NCI-H1417 (cell line): Measurements from ENCODE around the gene KY.
A peak's percentile ranks its signal among the peaks of the same experiment; 100 is the strongest.

ENCODE experiments used
- DNase-seq, 3 experiments: peaks; one replicate each; lab custom pipeline; 2025; lab: John Stamatoyannopoulos, UW

KY gene, protein sequence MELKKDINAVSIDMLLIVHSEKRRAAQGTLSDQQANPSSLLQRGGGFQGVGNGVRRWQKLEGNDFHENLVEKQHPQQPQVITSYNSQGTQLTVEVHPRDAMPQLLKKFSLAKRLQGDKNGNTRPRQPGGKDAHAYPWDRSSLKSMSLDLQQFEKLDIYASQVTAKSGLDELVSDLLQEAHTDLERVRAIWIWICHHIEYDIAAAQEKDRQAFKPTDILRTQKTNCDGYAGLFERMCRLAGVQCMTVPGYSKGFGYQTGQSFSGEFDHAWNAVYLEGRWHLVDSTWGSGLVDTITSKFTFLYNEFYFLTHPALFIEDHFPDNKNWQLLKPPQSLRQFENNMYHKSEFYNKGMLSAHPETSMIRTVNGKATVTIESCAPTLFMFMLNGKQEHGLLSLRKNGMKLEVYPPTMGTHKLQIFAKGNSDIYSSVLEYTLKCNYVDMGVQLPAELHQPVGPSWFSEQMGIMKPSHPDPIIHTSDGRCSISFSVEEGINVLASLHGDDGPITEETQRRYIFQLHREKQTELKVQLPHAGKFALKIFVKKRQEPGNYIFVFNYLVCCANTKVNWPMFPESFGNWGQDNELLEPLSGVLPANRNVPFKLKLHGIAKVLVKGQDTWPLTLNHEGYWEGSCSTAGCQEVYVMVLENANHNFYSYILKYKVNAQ

DNA sequence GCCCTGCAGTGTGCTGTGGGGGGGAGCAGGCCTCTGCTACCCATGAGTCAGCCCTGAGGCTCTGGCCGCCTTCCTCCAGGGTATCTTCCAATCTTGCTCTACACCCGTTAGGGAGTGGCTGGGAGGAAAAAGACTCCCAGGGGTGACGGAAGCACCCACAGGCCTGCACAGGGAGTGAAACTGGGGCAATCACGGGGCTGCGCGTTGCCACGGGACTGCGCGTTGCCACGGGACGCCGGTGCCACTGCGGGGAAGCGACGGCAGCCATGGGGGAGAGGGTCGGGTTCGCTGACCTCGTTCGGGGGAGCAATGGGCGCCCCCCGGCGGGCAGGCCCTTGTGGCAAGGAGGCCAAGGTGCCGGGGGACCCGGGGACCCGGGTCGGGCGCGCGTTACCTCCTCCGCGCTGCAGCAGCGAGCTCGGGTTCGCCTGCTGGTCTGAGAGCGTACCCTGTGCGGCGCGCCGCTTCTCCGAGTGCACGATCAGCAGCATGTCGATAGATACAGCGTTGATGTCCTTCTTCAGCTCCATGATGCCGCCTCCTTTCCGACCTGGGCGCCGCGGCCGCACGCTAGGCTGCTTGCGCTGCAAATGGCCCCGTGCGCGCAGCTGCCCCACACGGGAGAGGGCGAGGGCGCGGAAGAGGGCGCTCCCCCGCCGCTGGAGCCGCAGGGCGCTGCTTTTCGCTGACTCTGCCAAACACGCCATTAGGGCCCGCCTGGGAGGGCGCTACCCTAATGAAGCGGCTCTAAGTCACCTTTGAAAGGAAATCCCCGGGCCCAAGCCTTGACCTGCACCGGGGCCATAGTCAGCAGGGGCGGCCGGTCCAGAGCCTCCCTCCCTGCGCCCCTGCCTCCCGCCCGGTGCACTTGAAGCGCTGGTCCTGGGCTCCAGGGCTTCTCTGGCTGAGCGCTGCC lies at the start of gene KY:
TSS of gene KY (minus strand) at position 592 of the 916 bp plus-strand sequence. CDS start at position 530, 62 bp downstream.
- DNase-seq, result peak; percentile 39 to 82 (median 79)

DNA sequence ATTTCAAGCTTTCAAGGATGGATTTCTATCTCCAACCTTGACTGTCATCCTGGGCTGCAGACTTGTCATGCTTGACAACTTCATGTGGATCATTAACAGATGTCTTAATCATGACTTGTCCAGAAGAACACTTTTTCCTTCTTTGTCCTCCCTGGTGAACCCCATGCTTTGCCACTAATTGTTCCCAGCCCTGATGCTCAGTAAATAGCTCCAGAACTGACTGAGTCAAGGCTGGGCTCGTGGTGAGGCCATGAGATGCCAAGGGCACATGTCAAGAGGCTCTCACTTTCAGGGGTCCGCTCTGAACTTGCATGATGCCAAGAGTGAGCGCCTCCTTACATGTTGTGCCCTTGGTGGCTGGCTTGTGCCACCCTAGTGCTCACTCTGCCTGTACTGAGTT lies 48.9 kb upstream of the KY start:
- no peak for DNase-seq

DNA sequence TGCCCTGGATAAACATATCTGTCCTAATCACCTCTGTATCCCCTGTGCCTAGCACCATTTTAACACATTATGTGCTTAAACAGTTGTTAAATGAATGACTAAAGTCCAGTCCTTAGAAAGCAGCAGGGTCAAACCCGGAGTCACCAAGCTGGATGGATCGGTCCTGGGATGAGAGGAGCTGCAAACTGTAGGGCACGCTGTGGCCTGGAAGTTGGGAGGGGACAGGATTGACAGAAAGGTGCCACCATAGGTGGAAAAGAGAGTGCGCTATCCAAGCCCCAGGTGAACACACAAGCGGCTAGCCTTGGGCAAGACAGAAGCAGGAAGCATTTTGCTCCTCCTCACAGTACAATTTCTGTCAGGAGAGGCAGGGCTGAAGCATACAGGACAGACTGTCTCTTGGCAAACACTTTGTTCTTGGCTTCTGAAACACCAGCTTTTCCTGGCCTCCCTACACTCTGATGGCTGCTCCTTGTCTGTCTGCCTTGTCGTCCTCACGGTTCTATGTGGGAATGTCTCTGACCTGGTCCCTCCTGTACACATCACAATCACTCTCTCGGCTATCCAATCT lies 48.4 kb upstream of the KY start:
- no peak for DNase-seq

DNA sequence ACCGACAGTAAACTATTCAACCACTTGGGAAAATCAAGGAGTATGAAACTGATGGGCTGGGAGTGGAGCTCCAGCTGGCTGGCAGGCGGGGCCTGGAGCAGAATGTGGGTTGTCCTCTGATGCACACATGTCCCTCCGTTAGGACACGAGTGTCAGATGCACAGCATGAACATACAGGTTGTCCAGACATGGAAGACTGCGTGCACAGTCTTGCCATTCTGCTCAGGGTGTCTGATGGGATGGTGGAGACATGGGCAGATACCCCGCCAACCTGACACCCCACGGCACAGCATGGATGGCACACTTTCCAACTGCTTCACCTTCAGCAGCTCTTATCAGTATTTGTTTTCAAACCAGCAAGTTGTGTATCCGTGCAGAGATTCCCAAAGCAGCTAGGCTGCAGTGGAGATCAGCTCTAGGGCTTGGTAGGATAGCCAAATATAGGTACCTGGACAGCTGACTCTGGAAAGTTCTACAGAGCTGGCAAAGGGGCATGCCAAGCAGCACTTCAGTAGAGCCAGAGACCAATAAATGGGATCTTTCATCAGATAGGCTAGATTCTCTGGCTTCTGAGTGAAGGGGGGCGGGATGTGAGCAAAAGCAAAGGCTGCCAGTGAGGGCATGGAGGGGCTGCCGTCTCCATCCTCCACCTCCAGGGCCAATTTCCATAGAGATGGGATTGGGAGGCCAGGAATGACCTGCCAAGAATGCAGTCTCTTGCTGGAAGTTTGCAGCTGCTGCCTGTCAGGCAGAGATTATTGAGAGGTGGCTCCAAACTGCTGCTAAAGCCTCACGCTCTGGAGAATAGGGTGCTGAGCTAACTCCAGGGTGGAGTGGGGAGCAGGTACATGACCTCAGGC lies 47.2 kb upstream of the KY start:
- no peak for DNase-seq

DNA sequence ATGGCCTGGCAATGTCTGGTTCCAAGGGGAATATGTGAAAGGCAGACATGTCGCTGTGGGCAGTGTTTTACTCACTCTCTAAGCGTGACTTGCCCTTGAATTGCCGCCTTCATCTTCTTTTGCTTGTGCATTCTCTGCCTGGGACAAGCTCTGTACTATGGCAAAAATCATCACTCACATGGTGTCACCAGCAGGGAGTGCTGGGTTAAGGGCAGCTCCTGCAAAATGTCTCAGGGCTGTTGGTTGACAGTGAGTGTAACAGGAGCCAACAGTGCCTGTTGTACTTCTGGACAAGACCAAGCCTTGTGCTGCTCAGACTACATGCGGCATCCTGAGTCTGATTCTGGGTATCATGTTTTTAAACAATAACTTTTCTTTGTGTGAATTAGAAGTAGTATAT lies 45.3 kb upstream of the KY start:
- no peak for DNase-seq

DNA sequence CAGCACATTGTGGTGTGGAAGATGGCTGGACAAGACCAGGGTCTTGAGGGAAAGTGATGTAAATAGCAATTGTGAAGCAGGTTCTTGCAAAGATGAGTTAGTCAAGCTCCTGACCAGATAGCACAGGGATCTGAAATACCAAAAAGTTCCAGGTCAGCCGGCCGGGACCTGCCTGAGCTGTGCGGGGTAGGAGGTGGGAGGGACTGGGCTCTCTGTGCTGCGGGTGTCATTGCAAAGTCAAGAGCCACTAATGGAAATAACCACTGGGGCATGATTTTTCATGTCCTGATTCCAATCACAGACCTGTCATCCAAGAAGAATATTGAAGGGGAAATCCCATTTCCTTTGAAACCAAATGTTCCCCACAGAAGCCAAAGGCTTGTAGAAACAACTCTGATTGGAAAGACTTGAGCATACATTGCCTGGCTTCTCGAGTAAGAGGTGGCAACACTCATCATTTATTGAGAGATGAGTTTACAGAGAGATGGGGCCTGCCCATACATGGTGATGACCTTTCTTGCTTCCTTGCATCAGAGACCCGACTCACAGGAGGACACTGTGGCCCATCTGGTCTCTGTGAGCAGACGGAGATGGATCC lies 44.2 kb upstream of the KY start:
- no peak for DNase-seq

DNA sequence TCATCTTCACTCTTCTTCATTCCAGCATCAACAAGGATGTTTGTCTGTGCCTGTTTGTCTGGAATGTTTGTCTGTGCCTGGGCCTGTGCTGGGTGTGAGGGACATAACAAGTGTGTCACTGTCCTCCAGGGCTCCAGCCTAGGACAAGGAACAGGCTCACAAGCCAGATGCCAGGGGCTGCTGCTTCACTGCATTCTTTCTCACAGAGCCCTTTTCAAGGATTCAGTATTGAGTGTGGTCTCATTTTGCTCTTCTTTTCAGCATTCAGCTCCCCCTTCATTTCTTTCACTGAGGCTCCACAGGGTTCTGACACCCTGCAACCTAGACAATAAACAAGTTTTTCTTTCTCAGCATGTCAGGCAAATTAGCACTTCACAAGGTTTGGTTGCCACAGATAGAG lies 43.6 kb upstream of the KY start:
- DNase-seq, result no peak

DNA sequence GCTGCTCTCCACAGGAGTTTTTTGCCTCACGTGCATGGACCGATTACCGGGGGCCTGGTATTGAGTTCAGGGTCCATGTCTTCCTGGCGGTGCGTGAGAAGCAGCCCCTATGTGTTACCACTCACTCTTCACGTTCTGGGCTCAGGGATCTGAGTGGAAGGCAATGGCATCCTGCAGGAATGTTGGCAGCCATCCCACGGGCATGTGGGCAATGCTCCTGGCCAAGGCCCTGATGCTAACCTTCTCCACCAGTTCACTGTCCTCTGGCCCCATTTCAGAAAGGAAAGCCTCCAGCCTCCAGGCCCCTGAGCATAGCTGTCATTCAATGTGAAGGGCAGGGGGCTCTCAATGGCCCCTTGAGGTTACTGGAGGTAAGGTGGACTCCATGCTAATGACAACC lies 43.0 kb upstream of the KY start:
- no peak for DNase-seq

DNA sequence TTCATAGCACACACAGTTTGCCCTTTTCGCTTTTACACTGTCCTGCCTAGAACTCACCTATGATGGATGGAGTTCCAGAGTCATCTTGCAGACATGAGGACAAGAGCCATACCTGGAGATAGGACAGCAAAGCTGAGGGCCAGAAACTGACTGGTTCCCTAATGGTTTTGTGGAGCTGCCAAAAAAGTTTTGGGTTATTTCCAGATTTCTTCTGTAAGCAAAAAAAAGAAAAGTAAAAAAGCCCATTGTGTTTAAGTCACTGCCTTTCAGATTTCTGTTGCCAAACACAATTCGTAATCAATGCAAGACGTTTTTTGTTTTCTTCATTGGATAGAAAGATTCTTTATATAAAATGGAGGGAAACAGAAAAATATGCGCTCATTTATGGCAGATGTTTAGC lies 42.4 kb upstream of the KY start:
- no peak for DNase-seq

DNA sequence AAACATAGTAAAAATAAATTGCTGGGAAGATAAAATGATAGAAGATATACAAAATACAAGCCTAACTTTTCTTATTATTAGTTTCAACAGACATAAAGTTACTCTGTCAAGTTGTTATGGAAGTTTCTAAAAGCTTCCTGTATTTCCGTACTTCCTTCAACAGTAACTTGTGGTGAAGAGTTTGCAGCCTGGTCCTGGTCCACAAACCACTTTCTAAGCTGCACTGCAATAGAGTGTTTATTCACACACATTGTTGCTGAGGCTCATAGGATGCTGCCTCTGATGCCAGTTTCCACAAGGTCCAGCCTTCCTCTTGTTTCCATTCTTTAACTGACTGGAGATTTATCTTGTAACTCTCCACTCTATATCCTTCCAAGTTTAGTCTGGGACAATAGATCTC lies 39.4 kb upstream of the KY start:
- DNase-seq, result no peak

DNA sequence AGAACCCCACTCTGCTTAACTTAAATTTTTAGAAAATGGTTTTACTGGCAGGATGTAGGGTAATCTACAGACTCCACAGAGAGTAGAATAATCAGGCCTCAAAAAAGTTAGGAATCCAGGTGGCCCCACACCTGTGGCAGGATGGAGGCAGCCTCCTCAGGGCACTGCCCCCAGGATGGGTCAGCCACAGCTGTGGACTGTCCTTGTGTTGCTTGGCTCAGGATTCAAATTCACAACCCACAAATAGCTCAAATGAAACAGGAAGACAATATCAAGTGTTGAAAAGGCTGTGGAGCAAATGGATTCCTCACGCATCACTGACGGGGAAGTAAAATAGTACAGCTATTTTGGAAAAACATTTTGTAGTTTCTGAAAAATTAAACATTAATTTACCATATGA lies 36.8 kb upstream of the KY start:
- no peak for DNase-seq

DNA sequence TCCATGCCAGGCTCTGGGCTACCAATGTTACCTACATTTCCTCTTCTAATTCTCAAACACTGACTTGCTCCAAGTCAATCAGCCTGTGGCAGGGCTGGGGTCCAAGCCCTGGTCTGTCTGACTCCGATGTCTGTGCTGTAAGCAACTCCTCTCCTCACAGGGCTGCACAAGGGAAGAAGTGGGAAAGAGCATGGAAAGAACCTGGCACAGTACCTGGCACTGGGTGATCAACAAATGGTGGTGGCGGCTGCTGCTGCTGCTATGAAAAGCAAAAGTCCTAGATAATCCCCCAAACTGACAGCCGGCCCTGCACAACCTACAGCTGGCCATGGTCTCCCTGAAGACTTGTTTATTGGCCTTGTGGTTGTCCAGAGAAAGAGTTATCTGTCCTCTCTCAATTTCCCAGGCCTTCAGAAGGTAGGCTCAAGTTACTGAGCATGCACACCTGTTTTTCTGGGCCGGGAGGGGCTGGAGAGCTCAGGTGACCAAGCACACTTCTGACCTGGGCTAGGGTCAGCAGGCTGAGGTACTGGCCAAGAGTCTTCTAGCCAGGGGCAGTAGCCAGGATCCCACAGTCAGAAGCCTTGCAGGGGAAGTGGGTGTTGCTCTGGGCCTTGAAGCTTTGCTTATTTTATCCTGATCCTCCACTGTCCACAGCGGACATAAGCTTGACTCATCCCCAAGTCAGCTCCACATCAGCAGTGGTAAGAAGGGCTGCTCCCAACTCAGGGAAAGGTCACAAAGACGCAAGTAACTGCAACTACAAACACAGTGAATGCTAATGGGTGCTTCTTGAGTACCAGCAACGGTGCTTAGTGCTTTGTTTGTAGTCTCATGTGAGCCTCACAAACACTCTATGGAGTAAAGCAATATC lies 35.3 kb upstream of the KY start:
- no peak for DNase-seq

DNA sequence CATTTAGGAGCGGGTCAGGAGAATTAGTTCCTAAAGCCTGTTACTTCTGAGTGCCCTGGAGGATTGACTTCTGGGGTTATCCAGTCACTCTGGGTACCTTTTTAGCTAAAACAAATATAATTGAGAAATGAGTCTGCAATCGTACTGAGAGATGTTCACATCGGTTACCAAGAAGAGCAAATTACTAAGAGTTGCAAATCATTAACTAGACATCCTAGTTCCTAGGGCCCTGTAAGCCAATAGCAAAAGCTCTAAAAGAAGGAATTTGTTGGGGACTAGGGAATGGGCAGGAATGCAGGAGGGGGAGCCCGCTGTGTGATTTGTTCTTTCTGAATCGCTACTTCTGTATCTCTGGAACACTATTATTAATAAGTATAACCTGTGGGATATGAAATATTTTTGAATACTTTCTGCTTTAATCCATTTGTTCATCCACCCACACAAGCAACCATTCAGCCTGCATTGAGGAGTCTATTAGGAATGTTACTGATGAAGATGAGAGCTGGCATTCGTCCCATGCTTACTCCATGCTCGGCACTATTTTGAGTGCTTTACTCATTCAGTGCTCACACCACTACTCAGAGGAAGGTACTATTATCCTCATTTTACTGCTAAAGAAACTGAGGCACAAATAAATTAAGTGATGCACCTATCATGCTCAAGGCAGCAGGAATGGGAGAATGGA lies 31.5 kb upstream of the KY start:
- no peak for DNase-seq

DNA sequence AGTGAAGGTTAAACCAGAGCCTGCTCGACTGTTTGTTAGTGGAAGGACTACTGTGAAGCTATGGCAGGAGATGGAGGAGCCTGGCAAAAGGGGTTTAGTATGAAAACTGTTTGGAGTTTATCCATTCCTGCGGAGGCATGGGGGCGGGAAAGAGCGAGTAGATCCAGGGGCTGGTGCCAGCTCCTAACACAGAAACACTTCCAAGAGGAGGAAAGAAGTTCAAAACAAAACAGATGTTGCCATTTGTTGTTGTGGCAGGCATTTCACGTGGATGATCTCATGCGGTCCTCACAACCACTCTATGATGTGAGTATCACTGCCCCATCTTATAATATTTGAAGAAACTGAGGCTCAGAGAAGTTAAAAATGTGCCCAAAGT lies 30.7 kb upstream of the KY start:
- no peak for DNase-seq

DNA sequence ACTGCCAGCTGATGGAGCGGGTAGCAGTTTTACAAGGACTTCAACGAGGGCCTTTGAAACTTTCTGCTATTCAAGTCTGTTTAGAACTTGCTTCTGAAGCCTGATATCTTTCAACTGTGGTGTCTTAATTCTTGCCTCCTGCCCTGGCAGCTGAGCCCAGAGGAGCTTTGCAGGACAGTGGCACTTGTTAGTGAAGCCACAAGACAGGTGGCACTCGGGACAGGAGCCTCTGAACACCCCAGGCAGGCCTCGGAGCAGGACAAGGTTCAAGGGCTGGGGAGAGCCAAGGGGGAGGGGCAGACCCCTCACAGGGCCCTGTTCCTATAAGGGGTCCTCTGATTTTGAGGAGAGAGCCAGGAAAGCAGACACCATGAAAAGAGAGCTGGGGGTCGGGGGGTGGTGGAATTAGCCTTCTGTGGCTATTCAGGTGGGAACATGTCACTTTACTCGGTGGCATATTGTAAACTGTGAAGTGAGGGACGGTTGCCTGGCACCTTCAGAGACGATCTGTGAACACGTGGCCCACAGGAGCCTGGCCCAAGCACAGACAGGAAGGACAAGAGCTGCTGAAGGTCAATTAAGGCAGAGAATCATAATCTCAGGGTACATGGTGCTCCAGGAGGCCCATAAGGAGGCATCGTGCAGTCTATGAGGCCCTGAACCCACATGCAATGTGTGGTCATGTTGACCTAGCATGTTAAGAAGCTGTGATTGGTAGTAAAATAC lies 30.1 kb upstream of the KY start:
- DNase-seq, result no peak

DNA sequence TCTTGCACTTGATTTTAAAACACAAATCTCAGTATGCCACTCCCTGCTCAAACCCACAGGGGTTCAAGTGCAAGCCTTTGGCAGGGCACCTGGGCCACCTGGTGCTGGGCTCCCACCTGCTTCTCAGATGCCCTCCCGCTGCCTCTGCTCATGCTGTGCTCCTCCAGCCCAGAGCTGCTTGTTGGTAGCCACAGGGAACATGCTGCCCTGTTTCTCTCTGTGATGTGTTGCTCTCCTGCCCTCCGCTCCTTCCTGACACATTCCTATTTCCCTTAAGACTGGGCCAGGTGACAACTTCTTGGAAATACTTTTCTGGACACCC lies 27.1 kb upstream of the KY start:
- peak in 2 of 3 experiments; percentile 59 to 73 for DNase-seq

DNA sequence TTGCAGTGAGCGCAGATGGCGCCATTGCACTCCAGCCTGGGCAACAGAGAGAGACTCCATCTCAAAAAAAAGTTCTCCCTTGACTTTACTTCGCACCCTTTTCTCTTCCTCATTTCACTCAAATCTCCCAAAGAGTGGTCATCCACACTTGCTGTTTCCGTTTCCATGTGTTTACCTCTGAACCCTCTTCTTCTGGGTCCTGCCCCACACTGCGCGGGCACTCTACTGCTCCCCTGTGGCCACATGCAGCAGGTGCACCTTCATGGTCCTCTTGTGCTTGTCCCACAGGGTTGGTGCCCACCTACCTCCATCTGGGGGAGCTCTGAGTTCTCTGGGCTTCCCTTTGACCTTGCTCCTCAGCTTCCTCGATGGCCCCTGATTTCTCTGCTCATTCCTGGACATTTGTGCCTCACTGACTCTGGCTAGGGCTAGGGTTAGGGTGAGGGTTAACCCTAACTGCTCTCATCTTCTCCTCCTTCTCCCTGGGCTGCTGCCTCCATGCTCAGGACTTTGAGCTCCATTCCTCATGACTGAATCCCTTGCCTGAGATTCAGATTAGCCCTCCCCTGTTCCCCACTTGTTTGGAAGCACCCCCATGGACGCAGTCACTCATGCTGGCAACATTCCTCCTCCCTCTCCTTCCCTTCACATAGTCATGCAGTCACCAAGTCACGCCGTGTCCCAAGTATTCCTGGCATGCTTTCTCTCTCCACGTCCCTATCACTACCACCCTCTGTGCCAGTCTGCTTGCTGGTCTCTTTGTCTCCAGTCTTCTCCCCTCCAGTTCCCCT lies 26.6 kb upstream of the KY start:
- DNase-seq, result peak in 1 of 3 experiments; percentile 13

DNA sequence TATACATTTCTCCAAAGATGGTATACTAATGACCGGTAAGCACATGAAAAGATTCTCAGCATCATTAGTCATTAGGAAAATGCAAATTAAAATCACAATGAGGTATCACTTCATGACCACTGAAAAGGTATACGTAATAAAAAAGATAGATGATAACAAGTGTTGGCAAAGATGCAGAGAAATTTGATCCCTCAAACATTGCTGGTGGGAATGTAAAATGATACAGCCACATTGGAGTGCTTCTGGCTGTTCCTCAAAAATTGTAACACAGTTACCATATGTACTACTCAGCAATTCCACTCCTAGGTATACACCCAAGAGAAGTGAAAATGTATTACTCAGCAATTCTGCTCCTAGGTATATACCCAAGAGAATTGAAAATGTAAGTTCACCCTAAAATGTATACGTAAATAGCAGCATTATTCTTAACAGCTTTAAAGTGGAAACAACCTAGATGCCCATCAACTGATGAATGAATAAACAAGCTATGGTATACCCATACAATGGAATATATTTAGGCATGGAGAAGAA lies 25.0 kb upstream of the KY start:
- DNase-seq, result no peak
